ENCODE results near the gene UMAD1.

Gene UMAD1

GRCh38 chr7:7769710-7770627, 129.4 kb downstream of the UMAD1 start:
- in situ Hi-C loops (cut with HindIII; ENCODE audit: low pct_ligation_motif_present, low sequenced_read_pairs): no loop called here
- no peak for TF ChIP-seq CTCF (IDR thresholded peaks at IDR 0.05; ENCODE audit: low read depth, low read length, missing control alignments)
- no peak overlapping the region for H3K4me3 ChIP-seq (ENCODE audit: low read depth, low read length)
- no peaks in the 10 kb centered on the region for H3K27me3 ChIP-seq (replicated peaks)
- no peaks in the 10 kb centered on the region for H3K36me3 ChIP-seq (replicated peaks)
- DNase-seq: no peak
- no peak overlapping the region for H3K27ac ChIP-seq

GRCh38 chr7:7771452-7771851, 130.9 kb downstream of the UMAD1 start:
- DNase-seq: no peak
- in situ Hi-C loops (cut with HindIII; ENCODE audit: low pct_ligation_motif_present, low sequenced_read_pairs): no loop called here
- no peak overlapping the region for H3K4me3 ChIP-seq (ENCODE audit: low read depth, low read length)
- no peaks in the 10 kb centered on the region for H3K36me3 ChIP-seq (replicated peaks)
- no peak for TF ChIP-seq CTCF (IDR thresholded peaks at IDR 0.05; ENCODE audit: low read depth, low read length, missing control alignments)
- no peaks in the 10 kb centered on the region for H3K27me3 ChIP-seq (replicated peaks)
- no peak overlapping the region for H3K27ac ChIP-seq

- H3K27me3 ChIP-seq (replicated peaks): no peaks in the 10 kb centered on the region
- H3K4me3 ChIP-seq (ENCODE audit: low read depth, low read length): peak overlapping the region; percentile 9
- no peak for TF ChIP-seq CTCF (IDR thresholded peaks at IDR 0.05; ENCODE audit: low read depth, low read length, missing control alignments)
- no peaks in the 10 kb centered on the region for H3K36me3 ChIP-seq (replicated peaks)
- no peak overlapping the region for H3K27ac ChIP-seq
- no peak for DNase-seq
- in situ Hi-C loops (cut with HindIII; ENCODE audit: low pct_ligation_motif_present, low sequenced_read_pairs): no loop called here
Observed at GRCh38 chr7:7772397-7772821, 131.9 kb downstream of the UMAD1 start.

GRCh38 chr7:7773334-7774309, 133.1 kb downstream of the UMAD1 start:
- Histone ChIP-seq H3K36me3 (replicated peaks) (no peaks in the 10 kb centered on the region), H3K27ac (no peak overlapping the region), H3K27me3 (replicated peaks) (no peaks in the 10 kb centered on the region), H3K4me3 (ENCODE audit: low read depth, low read length) (no peak overlapping the region)
- no peak for DNase-seq
- no peak for TF ChIP-seq CTCF (IDR thresholded peaks at IDR 0.05; ENCODE audit: low read depth, low read length, missing control alignments)
- in situ Hi-C loops (cut with HindIII; ENCODE audit: low pct_ligation_motif_present, low sequenced_read_pairs): no loop called here

GRCh38 chr7:7779888-7780287, 139.3 kb downstream of the UMAD1 start:
- TF ChIP-seq CTCF (IDR thresholded peaks at IDR 0.05; ENCODE audit: low read depth, low read length, missing control alignments): no peak

More at GRCh38 chr7:7779888-7780287, 139.3 kb downstream of the UMAD1 start:
- H3K27me3 ChIP-seq (replicated peaks): no peaks in the 10 kb centered on the region
- no peak for DNase-seq
- H3K4me3 ChIP-seq (ENCODE audit: low read depth, low read length): no peak overlapping the region
- in situ Hi-C loops (cut with HindIII; ENCODE audit: low pct_ligation_motif_present, low sequenced_read_pairs): no loop called here
- H3K27ac ChIP-seq: no peak overlapping the region
- H3K36me3 ChIP-seq (replicated peaks): no peaks in the 10 kb centered on the region
